GM19025 (cell line): ENCODE measurements around the gene ANKRD24.
"Not testable (repeated sequence)": the region's sequence is repeated elsewhere in the genome, so short reads cannot be mapped to it uniquely, and the experiment has no call there.

Source experiments
- ATAC-seq: cut with Tn5 transposase; IDR thresholded peaks from one replicate; pipeline ENCODE4 v1.9.1; 2021; ENCODE audit warnings: mild to moderate bottlenecking, low read depth, moderate library complexity; ENCODE audit not compliant: unreplicated experiment

Gene ANKRD24

GRCh38 chr19:4173479-4174212 lies 8.8 kb upstream of the ANKRD24 start:
- no peak for ATAC-seq

- ATAC-seq: no peak
These were observed 8.1 kb upstream of the ANKRD24 start for GRCh38 chr19:4174213-4174894.

- no peak for ATAC-seq
These were observed 7.4 kb upstream of the ANKRD24 start for GRCh38 chr19:4174895-4175668.

DNA sequence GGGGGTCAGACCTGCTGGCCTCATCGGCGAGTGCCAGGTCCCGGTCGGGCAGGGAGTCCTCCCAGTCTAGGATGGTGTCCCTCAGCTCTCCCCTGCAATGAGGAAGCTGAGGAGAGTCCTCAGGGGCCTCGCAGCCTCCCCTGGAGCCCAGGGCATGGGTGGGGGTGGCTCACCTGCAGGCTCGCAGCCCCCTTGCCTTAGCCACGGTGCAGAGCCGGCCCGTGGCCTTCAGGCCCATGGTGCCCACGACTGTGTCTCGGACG lies 6.9 kb upstream of the ANKRD24 start:
- ATAC-seq: no peak

DNA sequence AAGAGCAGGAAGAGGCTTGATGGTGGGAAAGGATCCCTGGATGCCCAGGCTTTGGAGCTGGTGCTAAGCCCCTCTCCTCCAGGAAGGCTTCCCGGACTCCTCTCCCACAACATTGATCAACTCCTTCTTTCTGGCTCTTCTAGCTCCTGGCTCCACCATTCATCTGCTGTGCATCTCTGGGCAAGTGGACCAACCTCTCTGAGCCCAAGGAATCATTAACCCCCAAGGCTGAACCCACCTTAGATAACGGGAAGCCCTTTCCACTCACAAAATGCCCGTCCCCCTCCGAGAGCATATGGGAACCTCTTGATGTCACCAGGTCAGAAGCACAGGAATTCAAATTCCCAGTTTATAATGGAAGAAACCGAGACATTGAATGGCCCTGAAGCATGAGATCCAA lies 5.3 kb upstream of the ANKRD24 start:
- no peak for ATAC-seq

DNA sequence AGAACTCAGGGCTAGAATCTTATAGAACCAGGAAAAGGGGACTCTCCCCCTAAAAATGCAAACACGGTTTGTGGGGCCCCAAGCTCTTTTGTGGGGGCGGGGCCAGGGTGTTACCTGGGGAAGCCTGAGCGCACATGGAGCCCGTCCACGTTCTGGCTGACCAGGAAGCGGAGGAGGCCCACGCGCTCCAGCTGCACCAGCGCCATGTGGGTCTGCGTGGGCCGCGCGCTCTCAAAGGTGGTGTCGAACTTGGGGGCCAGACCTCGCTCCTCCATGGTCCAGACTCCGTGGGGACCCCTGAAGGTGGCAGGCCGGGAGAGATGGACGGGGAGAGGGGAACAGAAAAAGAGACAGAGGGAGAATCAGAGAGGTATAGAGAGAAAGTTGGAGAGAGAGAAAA lies 3.5 kb upstream of the ANKRD24 start:
- ATAC-seq: no peak

DNA sequence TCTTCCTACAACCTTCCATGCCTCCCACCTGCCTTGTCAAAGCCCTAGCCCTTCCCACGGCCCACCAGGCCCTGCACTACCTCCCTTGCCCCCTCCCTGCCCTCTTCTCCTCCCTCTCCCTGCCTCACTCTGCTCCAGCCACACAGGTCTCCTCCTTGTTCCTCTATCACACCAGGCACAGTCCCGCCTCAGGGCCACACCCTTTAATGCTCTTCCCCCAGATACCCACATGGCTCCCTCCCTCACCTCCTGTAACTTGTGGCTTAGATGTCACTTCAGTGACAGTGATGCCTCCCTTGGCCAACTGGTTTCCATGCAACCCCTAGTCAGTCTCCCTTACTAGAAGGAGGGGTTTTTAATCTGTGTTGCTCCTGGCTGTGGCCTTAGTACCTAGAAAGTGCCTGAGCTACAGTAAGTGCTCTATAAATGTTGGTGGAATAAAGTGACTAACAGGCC lies 1.4 kb upstream of the ANKRD24 start:
- ATAC-seq: no peak

GRCh38 chr19:4183967-4184717 lies 1.7 kb downstream of the ANKRD24 start:
- ATAC-seq: no peak

GRCh38 chr19:4184718-4185352 lies 2.3 kb downstream of the ANKRD24 start:
- ATAC-seq: no peak

GRCh38 chr19:4185413-4186086 lies 3.1 kb downstream of the ANKRD24 start:
- no peak for ATAC-seq

DNA sequence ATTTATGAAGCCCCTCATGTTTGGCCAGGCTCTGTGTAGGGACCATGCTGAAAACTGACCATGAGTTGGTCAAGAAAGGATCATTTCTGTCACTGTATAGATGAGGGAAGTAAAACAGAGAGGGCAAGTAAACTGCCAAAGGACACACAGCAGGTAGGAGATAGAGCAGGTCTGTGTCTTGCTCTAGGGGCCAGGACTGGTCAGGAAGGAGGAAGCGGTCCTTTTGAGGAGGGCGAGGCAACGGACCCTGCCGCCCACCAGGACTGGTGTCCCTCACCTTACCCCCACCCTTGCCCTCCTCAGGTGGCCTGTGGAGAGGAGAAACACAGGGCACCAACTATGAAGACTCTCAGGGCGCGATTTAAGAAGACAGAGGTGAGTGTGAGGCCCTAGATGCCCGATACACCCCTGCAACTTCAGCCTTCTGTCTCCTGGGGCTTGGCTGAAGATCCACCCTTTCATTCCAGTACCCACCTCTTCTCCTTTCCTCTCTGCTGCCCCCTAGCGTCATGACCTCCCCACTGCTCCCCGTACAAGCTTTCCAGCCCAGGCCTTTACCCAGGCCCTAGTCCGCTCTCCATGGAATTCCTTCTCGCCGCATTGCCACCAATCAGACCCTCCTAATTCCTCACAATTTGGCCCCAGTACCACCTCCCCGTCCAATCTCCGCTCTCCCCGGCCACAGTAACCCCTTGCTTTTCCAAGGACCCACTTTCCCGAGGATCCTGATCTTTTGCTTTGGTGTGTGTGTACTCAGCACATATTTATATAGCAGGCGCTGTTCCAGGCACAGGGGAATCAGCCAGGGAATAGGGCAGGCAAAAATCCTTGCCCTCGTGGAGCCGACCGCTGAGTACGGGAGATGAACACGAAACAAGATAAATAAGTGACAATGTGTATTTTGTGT lies 3.9 kb downstream of the ANKRD24 start:
- no peak for ATAC-seq

DNA sequence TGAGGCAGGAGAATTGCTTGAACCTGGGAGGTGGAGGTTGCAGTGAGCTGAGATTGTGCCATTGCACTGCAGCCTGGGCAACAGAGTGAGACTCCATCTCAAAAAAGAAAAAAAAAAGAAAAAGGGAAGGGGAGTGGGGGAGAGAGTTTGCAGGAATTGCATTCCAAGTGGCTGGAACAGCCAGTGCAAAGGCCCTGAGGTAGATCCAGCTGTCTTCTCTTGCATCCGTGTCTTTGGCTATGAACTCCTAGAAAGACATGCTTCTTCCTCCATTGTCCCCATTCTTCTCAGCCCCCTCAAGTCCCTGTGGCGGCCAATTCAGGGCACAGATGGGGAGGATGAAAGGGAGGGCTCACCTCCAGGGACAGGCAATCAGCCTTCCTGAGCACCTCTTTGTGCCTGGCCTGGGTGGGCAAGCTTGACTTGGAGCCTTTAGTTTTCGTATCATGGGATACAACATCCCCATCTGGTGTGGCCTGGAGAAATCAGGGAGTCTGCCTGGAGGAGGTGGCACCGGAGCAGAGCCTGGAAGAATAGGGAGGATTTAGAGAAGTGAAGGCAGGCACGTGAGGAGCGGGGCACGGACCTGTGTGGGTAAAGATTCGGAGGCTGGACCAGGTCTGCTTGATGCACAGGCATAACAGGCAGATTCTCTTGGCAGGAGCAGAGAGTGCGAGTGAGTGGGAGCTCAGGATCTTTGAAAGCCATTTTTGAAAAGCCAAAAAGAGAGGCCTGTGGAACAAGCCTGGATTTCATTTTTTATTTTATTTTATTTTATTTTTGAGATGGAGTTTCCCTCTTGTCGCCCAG lies 5.0 kb downstream of the ANKRD24 start:
- ATAC-seq: no peak

GRCh38 chr19:4189641-4190040 lies 7.2 kb downstream of the ANKRD24 start:
- ATAC-seq: no peak

DNA sequence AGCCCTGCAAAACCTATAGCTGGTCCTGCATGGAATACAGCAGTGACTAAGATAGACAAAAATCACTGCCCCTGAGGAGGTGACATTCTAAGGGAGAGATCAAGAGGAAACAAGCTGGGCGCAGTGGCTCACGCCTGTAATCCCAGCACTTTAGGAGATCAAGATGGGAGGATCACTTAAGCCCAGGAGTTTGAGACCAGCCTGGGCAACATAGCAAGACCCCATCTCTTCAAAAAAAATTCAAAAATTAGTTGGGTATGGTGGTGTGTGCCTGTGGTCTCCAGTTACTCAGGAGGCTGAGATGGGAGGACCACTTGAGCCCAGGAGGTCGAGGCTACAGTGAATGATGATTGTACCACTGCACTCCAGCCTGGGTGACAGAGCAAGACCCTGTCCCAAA lies 10.0 kb downstream of the ANKRD24 start:
- not testable (repeated sequence) for ATAC-seq

- ATAC-seq: no peak
These were observed 11.9 kb downstream of the ANKRD24 start for GRCh38 chr19:4194353-4194752.

DNA sequence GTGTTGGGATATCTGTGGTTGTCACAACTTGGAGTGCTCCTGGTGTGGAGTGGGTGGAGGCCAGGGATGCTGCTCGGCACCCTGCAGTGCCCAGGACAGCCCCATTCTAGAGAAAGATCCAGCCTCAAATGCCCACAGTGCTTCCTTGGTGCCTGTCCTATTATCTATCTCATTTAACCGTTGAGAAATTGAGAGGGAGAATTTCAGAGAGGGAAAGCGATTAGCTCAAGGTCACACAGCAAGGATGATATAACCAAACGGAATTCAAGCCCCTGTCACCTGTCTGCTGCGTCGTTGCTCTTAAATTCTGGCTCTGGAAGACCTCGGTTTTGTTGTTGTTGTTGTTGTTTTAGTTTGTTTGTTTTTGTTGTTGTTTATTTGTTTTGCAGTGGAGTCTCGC lies 13.5 kb downstream of the ANKRD24 start:
- no peak for ATAC-seq

DNA sequence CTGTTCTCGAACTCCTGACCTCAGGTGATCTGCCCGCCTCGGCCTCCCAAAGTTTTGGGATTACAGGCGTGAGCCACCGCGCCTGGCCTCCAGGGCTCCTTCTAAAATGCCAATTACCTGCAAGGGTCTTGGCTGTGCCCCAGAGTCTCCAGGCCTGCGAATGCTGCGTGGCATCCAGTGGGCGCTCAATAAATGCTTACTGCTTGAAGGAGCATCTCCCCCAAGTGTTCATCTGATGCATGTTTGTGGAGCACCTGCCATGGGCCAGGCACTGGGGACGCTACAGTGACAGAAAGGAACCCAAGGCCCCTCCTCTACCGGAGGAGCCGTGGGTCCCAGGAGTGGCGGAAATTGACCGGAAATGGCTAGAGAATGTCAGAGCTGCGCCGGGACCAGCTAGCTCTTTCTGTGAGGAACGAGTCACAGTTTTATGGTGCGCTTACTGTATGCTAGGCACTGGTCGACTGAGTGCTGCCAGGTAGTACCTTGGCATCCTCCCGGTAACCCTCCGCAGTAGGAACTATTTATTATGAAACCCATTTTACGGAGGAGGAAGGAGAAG lies 14.2 kb downstream of the ANKRD24 start:
- ATAC-seq: no peak

GRCh38 chr19:4197228-4197624 lies 14.7 kb downstream of the ANKRD24 start:
- no peak for ATAC-seq
